ENCODE data around the gene LRRTM3.
A peak's percentile ranks its signal among the peaks of the same experiment; 100 is the strongest.

LRRTM3 gene

DNA sequence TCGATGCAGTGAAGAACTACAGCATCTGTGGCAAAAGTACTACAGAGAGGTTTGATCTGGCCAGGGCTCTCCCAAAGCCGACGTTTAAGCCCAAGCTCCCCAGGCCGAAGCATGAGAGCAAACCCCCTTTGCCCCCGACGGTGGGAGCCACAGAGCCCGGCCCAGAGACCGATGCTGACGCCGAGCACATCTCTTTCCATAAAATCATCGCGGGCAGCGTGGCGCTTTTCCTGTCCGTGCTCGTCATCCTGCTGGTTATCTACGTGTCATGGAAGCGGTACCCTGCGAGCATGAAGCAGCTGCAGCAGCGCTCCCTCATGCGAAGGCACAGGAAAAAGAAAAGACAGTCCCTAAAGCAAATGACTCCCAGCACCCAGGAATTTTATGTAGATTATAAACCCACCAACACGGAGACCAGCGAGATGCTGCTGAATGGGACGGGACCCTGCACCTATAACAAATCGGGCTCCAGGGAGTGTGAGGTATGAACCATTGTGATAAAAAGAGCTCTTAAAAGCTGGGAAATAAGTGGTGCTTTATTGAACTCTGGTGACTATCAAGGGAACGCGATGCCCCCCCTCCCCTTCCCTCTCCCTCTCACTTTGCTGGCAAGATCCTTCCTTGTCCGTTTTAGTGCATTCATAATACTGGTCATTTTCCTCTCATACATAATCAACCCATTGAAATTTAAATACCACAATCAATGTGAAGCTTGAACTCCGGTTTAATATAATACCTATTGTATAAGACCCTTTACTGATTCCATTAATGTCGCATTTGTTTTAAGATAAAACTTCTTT, 2.3 kb downstream of the LRRTM3 start:
- Mint-ChIP-seq H3K4me3 (peak overlapping the region; percentile 78 to 83 (median 78)), H3K36me3 (ENCODE audit: low read depth) (no peaks in the 10 kb centered on the region), H3K9me3 (no peaks in the 10 kb centered on the region), H3K27ac (no peak overlapping the region), H3K27me3 (ENCODE audit: low read depth) (peaks cover 47% of the 10 kb centered on the region), H3K4me1 (peaks cover 25% of the 10 kb centered on the region)
- TF ChIP-seq, protein P1, sequence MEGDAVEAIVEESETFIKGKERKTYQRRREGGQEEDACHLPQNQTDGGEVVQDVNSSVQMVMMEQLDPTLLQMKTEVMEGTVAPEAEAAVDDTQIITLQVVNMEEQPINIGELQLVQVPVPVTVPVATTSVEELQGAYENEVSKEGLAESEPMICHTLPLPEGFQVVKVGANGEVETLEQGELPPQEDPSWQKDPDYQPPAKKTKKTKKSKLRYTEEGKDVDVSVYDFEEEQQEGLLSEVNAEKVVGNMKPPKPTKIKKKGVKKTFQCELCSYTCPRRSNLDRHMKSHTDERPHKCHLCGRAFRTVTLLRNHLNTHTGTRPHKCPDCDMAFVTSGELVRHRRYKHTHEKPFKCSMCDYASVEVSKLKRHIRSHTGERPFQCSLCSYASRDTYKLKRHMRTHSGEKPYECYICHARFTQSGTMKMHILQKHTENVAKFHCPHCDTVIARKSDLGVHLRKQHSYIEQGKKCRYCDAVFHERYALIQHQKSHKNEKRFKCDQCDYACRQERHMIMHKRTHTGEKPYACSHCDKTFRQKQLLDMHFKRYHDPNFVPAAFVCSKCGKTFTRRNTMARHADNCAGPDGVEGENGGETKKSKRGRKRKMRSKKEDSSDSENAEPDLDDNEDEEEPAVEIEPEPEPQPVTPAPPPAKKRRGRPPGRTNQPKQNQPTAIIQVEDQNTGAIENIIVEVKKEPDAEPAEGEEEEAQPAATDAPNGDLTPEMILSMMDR (IDR thresholded peaks at IDR 0.05; ENCODE audit: unreplicated experiment in 3 of 3) = no peak

- no peak overlapping the region for H3K27ac Mint-ChIP-seq
- H3K4me3 Mint-ChIP-seq = peak overlapping the region; percentile 78 to 83 (median 78)
- no peaks in the 10 kb centered on the region for H3K36me3 Mint-ChIP-seq (ENCODE audit: low read depth)
- TF ChIP-seq, protein P1 (IDR thresholded peaks at IDR 0.05; ENCODE audit: unreplicated experiment in 3 of 3) = no peak
- H3K9me3 Mint-ChIP-seq = no peaks in the 10 kb centered on the region
- H3K27me3 Mint-ChIP-seq (ENCODE audit: low read depth) = peaks cover 47% of the 10 kb centered on the region
- peaks cover 25% of the 10 kb centered on the region for H3K4me1 Mint-ChIP-seq
Measured at GRCh38 chr10:66928776-66929175, 2.9 kb downstream of the LRRTM3 start.

- H3K4me3 Mint-ChIP-seq = peak overlapping the region; percentile 13 to 78 (median 78)
- no peaks in the 10 kb centered on the region for H3K36me3 Mint-ChIP-seq (ENCODE audit: low read depth)
- no peaks in the 10 kb centered on the region for H3K9me3 Mint-ChIP-seq
- peaks cover 50% of the 10 kb centered on the region for H3K27me3 Mint-ChIP-seq (ENCODE audit: low read depth)
- TF ChIP-seq, protein P1 (IDR thresholded peaks at IDR 0.05; ENCODE audit: unreplicated experiment in 3 of 3) = no peak
- peaks cover 25% of the 10 kb centered on the region for H3K4me1 Mint-ChIP-seq
- no peak overlapping the region for H3K27ac Mint-ChIP-seq
Measured at GRCh38 chr10:66929375-66929774, 3.5 kb downstream of the LRRTM3 start.

DNA sequence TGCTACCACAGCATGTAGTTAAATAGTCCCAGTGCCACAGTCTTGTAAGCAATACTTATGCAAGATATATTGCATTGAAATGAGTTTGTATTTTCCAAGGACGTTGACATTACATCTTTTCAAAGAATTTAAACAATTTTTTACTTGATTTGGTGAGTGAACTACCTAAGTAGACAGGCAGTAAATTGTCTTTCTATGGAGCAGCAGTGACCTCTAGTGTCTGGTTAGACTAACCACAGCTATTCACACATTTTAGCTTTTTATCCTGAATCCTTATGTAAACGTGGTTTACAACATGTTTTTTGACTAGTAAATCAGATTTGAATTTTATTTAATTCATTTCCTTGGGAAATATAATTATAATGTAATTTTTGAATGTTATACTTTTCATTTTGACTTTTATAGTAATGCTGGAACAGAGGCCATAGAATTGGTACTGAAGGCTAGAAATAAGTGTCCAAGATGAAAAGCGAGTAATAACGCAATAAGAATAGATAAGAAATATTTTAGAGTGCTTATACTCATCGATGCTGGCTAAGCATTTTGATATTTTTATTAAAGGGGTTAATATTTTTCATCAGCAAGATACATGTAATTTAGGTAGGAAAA, 5.6 kb downstream of the LRRTM3 start:
- TF ChIP-seq, protein P1 (IDR thresholded peaks at IDR 0.05; ENCODE audit: unreplicated experiment in 3 of 3) = peak; percentile 85 to 92 (median 90)
- peak overlapping the region in 2 of 3 experiments; percentile 56 to 61 for H3K4me3 Mint-ChIP-seq
- no peaks in the 10 kb centered on the region for H3K9me3 Mint-ChIP-seq
- H3K27me3 Mint-ChIP-seq (ENCODE audit: low read depth) = peaks cover 41% of the 10 kb centered on the region
- H3K4me1 Mint-ChIP-seq = peaks cover 14% of the 10 kb centered on the region
- H3K36me3 Mint-ChIP-seq (ENCODE audit: low read depth) = no peaks in the 10 kb centered on the region
- no peak overlapping the region for H3K27ac Mint-ChIP-seq

- Mint-ChIP-seq H3K4me1 (peaks cover 14% of the 10 kb centered on the region), H3K4me3 (peak overlapping the region in 1 of 3 experiments; percentile 35), H3K36me3 (ENCODE audit: low read depth) (no peaks in the 10 kb centered on the region), H3K27ac (peak overlapping the region in 2 of 3 experiments; percentile 5 to 28), H3K9me3 (no peaks in the 10 kb centered on the region), H3K27me3 (ENCODE audit: low read depth) (peaks cover 37% of the 10 kb centered on the region)
- TF ChIP-seq, protein P1 (IDR thresholded peaks at IDR 0.05; ENCODE audit: unreplicated experiment in 3 of 3) = no peak
Measured at GRCh38 chr10:66931949-66932343, 6.1 kb downstream of the LRRTM3 start.
